ENCODE results near the gene CPZ.
"Not testable (repeated sequence)": the region's sequence is repeated elsewhere in the genome, so short reads cannot be mapped to it uniquely, and the experiment has no call there.

Gene CPZ

GRCh38 chr4:8613421-8614364 is 21.1 kb downstream of the CPZ start:
- DNase-seq: no peak

DNA sequence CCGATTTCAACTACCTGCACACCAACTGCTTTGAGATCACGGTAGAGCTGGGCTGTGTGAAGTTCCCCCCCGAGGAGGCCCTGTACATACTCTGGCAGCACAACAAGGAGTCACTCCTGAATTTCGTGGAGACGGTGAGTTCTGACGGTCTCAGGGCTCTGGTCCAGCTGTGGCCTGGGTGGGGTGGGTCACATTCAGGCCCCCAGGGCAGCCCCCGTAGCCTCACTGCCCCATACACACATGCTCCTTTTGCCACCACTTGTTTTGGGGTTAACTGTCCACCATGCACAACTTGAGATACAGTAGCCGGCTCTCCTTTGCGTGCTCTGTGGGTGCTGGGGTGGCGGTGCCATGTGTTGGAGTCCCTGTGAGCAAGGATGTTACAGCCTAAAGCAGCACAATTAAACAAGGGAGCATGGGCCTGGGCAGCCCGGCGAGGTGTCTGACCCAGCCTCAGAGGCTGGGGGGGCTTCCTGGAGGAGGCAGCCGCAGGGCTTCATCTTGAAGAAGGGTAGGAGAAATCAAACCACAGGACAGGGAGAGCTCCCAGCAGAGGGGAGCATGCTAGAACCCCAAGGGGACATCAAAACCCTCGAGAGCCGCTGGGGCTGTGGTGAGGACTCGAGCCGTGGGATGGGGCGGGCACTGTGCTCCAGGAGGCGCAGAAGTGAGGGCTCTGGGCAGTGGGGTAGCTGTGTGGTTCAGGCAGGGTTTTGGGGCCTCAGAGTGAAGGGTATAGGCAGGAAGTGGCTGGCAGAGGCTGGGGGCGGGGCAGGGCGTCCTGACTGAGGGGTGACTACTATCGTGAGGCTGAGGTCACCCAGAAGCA is 22.0 kb downstream of the CPZ start:
- DNase-seq: no peak

DNA sequence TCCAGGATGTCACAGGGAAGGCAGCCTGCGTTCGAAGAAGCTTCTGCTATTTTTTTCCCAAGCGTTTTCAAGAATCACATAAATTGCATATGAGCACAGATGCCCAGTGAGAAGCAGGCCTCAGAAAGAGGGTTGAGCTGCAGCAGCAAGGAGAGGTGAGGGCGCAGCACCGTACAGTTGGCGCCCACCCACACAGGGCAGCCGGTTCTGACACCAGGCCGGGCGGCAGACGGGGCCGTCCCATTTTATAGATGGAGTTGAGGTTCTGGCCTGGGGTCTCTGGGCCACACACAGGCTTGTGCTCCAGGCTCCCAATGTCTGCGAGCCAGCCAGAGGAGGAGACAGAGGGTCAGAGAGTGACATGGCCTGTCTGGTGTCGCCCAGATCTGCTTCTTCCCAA is 22.8 kb downstream of the CPZ start:
- no peak for DNase-seq

GRCh38 chr4:8615921-8616787 is 23.6 kb downstream of the CPZ start:
- DNase-seq: no peak

- DNase-seq: no peak
Measured at GRCh38 chr4:8616831-8617230, 24.3 kb downstream of the CPZ start.

- DNase-seq: no peak
Measured at GRCh38 chr4:8617486-8618040, 25.0 kb downstream of the CPZ start.

DNA sequence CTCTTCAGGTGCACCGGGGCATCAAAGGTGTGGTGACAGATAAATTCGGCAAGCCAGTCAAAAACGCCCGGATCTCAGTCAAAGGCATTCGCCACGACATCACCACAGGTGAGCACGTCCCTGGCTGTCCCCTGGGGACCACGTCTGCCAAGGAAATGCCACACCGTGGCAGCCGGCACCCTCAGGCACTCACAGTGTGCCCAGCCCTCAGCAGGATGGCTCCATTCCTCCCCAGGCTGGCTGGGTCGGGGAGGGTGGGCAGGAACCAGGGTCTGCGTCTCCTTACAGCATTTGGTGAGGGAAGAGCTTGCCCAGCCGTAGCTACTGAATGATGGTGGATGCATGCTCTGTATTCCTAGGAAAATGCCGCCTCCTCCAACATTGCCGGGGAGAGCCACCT is 25.9 kb downstream of the CPZ start:
- no peak for DNase-seq

- DNase-seq: no peak
Measured at GRCh38 chr4:8618961-8619720, 26.6 kb downstream of the CPZ start.

GRCh38 chr4:8621135-8621534 is 28.6 kb downstream of the CPZ start:
- not testable (repeated sequence) for DNase-seq

DNA sequence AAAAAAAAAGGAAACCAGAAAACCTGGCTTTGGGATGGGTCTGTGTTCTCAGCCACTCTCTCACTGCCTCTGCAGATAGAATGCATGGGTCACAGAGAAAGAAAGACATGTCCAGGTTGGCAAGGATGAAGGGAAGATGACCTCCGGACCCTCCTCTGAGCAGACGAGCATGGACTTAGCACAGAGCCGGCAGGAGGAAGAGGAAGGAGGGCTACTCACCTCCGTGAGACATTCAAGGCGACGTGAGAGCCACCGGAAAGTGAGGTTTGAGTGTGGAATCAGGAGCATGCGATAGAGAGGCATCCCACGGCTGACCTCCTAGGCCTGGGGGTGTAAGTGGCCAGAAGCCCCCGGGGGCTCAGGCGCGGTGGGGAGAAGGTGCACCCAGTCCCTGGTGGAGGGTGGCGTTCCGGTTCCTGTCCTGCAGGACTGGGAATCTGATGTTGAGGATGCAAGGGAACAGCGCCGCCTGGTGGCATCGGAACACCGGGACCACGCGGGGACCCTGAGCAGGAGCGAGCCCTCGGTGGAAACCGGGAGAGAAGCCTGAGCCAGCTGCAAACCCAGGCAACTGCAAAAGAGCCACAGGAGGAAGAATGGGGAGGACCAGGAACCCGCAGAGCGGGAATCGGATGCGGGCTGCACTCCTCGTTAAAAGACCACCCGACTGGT is 32.2 kb downstream of the CPZ start:
- not testable (repeated sequence) for DNase-seq

GRCh38 chr4:8630240-8630905 is 37.8 kb downstream of the CPZ start:
- DNase-seq: not testable (repeated sequence)

DNA sequence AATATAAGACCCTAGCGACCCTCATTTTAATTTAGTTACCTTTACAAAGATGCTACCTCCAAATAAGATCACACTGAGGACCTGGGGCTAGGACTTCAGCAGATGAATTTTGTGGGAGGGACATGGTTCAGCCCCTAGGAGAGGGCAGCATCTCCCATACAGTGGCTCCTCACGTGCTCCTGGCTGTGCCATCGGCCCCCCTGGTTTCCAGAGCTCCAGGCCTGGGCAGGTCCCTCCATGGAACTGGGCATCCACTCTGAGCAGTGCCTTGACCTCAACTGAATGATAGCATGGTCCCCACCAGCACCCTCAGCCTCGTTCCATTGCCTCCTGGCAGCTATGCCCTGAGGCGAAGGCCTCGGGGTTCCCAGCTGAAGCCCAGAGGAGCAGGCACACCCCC is 39.3 kb downstream of the CPZ start:
- DNase-seq: not testable (repeated sequence)

- DNase-seq: not testable (repeated sequence)
Measured at GRCh38 chr4:8634773-8635172, 42.2 kb downstream of the CPZ start.

DNA sequence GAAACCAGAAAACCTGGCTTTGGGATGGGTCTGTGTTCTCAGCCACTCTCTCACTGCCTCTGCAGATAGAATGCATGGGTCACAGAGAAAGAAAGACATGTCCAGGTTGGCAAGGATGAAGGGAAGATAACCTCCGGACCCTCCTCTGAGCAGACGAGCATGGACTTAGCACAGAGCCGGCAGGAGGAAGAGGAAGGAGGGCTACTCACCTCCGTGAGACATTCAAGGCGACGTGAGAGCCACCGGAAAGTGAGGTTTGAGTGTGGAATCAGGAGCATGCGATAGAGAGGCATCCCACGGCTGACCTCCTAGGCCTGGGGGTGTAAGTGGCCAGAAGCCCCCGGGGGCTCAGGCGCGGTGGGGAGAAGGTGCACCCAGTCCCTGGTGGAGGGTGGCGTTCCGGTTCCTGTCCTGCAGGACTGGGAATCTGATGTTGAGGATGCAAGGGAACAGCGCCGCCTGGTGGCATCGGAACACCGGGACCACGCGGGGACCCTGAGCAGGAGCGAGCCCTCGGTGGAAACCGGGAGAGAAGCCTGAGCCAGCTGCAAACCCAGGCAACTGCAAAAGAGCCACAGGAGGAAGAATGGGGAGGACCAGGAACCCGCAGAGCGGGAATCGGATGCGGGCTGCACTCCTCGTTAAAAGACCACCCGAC is 43.5 kb downstream of the CPZ start:
- not testable (repeated sequence) for DNase-seq

- no peak for DNase-seq
Measured at GRCh38 chr4:8637456-8637984, 45.0 kb downstream of the CPZ start.

- no peak for DNase-seq
Measured at GRCh38 chr4:8639021-8639420, 46.5 kb downstream of the CPZ start.

DNA sequence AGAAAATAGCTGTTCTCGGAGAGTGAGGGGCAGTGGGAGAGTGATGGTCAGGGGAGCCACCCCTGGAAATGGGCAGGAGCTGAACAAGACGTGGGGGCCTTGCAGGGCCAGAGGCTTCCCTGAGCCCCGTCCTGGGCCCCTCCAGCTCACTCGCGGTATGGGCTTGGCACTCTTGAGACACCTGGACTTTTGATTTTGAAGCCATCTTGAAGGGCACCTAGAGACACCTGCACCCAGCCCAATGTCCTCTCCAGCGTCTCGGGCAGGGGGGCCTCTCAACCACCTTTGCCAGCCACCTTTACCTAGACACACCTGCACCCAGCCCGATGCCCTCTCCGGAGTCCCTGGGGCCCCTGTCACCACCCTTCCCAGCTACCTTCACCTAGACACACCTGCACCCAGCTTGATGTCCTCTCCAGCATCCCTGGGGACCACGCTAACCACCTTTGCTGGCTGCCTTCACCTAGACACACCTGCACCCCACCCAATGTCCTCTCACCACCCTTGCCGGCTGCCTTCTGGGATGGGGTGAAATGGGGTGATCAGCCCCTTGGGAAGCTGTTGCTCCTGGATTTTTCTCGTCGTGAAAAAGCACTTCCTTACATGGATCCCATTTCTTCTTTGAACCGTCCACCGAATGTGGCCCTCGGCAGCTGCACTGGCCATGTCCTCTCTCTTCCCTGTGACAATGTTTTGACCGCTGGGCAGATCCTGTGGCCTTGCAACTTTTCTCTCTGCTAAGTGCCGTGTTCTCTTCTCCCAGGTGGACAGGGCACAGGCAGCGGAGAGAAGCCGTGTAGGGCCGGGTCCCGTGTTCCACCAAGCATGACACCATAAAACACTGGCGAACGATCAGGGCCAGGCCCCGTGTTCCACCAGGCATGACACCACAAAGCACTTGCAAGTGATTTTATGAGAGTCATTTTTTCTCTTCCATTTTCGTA is 47.5 kb downstream of the CPZ start:
- no peak for DNase-seq

- no peak for DNase-seq
Measured at GRCh38 chr4:8640816-8641215, 48.3 kb downstream of the CPZ start.

All from hippocampal formation (tissue), 2 donors.